ENCODE results near the gene DPEP3. TPM values are rescaled to one million over a fixed set of nuclear protein-coding genes. Genes with fewer than 3 reads are reported as not detected.
"Not testable (repeated sequence)": the region's sequence is repeated elsewhere in the genome, so short reads cannot be mapped to it uniquely, and the experiment has no call there.

The DPEP3 gene
- total RNA-seq, 1 donor from 2014 or later: not detected

- Mint-ChIP-seq H3K4me3 (ENCODE audit: unreplicated experiment) (no peak overlapping the region), H3K9me3 (ENCODE audit: unreplicated experiment) (no peaks in the 10 kb centered on the region), H3K27me3 (ENCODE audit: unreplicated experiment) (peaks cover 2% of the 10 kb centered on the region), H3K27ac (ENCODE audit: unreplicated experiment) (no peak overlapping the region), H3K36me3 (ENCODE audit: unreplicated experiment) (no peaks in the 10 kb centered on the region), H3K4me1 (ENCODE audit: low read depth, unreplicated experiment) (no peaks in the 10 kb centered on the region)
- DNase-seq: no peak
- TF ChIP-seq CTCF (IDR thresholded peaks at IDR 0.05; ENCODE audit: partially characterized antibody, unreplicated experiment): no peak
Measured at GRCh38 chr16:67999985-68000384, 19.7 kb upstream of the DPEP3 start.

- H3K9me3 Mint-ChIP-seq (ENCODE audit: unreplicated experiment); H3K27me3 Mint-ChIP-seq (ENCODE audit: unreplicated experiment); H3K27ac Mint-ChIP-seq (ENCODE audit: unreplicated experiment); DNase-seq; H3K4me1 Mint-ChIP-seq (ENCODE audit: low read depth, unreplicated experiment); H3K36me3 Mint-ChIP-seq (ENCODE audit: unreplicated experiment); H3K4me3 Mint-ChIP-seq (ENCODE audit: unreplicated experiment): not testable (repeated sequence)
Measured at GRCh38 chr16:67998779-67999688, 18.7 kb upstream of the DPEP3 start, which contains the start of gene DPEP2. DPEP2 (minus strand) TSS chr16:67999484; CDS start chr16:67993212, 6,272 bp downstream.

GRCh38 chr16:67998231-67998778 lies 18.0 kb upstream of the DPEP3 start:
- not testable (repeated sequence) for H3K4me3 Mint-ChIP-seq (ENCODE audit: unreplicated experiment); H3K27ac Mint-ChIP-seq (ENCODE audit: unreplicated experiment); H3K27me3 Mint-ChIP-seq (ENCODE audit: unreplicated experiment); H3K36me3 Mint-ChIP-seq (ENCODE audit: unreplicated experiment); DNase-seq; H3K9me3 Mint-ChIP-seq (ENCODE audit: unreplicated experiment); H3K4me1 Mint-ChIP-seq (ENCODE audit: low read depth, unreplicated experiment)

- Mint-ChIP-seq H3K4me1 (ENCODE audit: low read depth, unreplicated experiment) (no peaks in the 10 kb centered on the region), H3K36me3 (ENCODE audit: unreplicated experiment) (no peaks in the 10 kb centered on the region), H3K27me3 (ENCODE audit: unreplicated experiment) (peaks cover 2% of the 10 kb centered on the region), H3K4me3 (ENCODE audit: unreplicated experiment) (no peak overlapping the region), H3K27ac (ENCODE audit: unreplicated experiment) (no peak overlapping the region), H3K9me3 (ENCODE audit: unreplicated experiment) (no peaks in the 10 kb centered on the region)
- DNase-seq: no peak
- TF ChIP-seq CTCF (IDR thresholded peaks at IDR 0.05; ENCODE audit: partially characterized antibody, unreplicated experiment): no peak
Measured at GRCh38 chr16:67996666-67997065, 16.4 kb upstream of the DPEP3 start.

GRCh38 chr16:67995423-67995822 lies 15.1 kb upstream of the DPEP3 start:
- Mint-ChIP-seq H3K4me3 (ENCODE audit: unreplicated experiment) (no peak overlapping the region), H3K4me1 (ENCODE audit: low read depth, unreplicated experiment) (no peaks in the 10 kb centered on the region), H3K27me3 (ENCODE audit: unreplicated experiment) (peaks cover 4% of the 10 kb centered on the region), H3K27ac (ENCODE audit: unreplicated experiment) (no peak overlapping the region), H3K36me3 (ENCODE audit: unreplicated experiment) (no peaks in the 10 kb centered on the region), H3K9me3 (ENCODE audit: unreplicated experiment) (no peaks in the 10 kb centered on the region)
- no peak for TF ChIP-seq CTCF (IDR thresholded peaks at IDR 0.05; ENCODE audit: partially characterized antibody, unreplicated experiment)
- DNase-seq: no peak

GRCh38 chr16:67994040-67994408 lies 13.7 kb upstream of the DPEP3 start:
- not testable (repeated sequence) for H3K36me3 Mint-ChIP-seq (ENCODE audit: unreplicated experiment); H3K27me3 Mint-ChIP-seq (ENCODE audit: unreplicated experiment); H3K27ac Mint-ChIP-seq (ENCODE audit: unreplicated experiment); H3K4me3 Mint-ChIP-seq (ENCODE audit: unreplicated experiment); H3K9me3 Mint-ChIP-seq (ENCODE audit: unreplicated experiment); H3K4me1 Mint-ChIP-seq (ENCODE audit: low read depth, unreplicated experiment); DNase-seq

Data from glutamatergic neuron (in vitro differentiated cells).